Breast epithelium (tissue), 3 donors: Measurements from ENCODE around the gene SLAIN2.

Experiments
- POLR2A ChIP-seq: fragments of 450-650 bp; IDR thresholded peaks from one replicate; pipeline ENCODE4 v1.6.1; 2016; ENCODE audit warnings: antibody characterized with exemption, mild to moderate bottlenecking, moderate library complexity
- POLR2AphosphoS5 ChIP-seq, 3 donors: sonication (generic); formaldehyde crosslinking; IDR thresholded peaks; one replicate each; pipeline ENCODE4 v1.6.1; 2017; ENCODE audit warnings: antibody characterized with exemption in 3 of 3
- TF ChIP-seq, protein P1 (sequence below), 3 donors: fragments of 450-650 bp; IDR thresholded peaks; one replicate each; pipeline ENCODE4 v1.5.1; 2016 to 2017; ENCODE audit warnings: antibody characterized with exemption in 3 of 3, mild to moderate bottlenecking in 3 of 3, moderate library complexity in 3 of 3

DNA sequence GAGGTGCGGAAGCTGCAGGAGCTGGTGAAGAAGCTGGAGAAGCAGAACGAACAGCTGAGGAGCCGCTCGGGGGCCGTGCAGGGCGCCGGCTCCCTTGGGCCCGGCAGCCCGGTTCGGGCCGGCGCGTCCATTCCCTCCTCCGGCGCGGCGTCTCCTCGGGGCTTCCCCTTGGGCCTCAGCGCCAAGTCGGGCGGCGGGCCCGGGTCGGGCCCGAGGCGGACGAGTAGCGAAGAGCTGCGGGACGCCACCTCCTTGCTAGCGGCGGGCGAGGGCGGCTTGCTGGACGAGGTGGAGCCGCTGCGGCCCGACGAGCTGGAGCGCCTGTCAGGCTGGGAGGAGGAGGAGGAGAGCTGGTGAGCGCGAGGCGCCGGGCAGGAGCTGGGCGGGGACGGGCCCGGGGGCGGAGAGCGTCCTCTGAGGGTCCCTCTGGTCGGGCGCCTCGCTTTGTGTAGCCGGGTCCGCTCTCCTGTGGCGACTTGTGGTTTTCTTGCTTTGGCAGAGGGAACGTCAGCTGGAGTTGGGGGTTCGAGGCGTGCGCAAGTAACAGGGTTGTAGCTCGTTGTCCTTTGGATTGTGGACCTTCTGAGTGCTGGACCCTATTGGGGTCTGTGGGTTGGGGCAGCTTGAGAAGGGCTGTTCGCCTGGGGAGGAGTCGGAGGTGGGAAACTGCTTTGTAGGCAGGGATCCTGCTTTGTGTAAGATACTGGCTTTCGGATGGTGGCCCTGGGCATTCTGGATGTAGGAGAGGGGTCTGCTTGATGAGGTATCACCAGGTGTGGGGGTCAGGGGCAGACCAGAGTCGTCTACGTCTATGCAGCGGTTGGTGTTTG, 662 bp downstream of the SLAIN2 start:
- TF ChIP-seq, protein P1, sequence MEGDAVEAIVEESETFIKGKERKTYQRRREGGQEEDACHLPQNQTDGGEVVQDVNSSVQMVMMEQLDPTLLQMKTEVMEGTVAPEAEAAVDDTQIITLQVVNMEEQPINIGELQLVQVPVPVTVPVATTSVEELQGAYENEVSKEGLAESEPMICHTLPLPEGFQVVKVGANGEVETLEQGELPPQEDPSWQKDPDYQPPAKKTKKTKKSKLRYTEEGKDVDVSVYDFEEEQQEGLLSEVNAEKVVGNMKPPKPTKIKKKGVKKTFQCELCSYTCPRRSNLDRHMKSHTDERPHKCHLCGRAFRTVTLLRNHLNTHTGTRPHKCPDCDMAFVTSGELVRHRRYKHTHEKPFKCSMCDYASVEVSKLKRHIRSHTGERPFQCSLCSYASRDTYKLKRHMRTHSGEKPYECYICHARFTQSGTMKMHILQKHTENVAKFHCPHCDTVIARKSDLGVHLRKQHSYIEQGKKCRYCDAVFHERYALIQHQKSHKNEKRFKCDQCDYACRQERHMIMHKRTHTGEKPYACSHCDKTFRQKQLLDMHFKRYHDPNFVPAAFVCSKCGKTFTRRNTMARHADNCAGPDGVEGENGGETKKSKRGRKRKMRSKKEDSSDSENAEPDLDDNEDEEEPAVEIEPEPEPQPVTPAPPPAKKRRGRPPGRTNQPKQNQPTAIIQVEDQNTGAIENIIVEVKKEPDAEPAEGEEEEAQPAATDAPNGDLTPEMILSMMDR (IDR thresholded peaks at IDR 0.05): no peak
- TF ChIP-seq POLR2AphosphoS5 (IDR thresholded peaks at IDR 0.05): peak in 1 of 3 donors; percentile 10
- TF ChIP-seq POLR2A: no peak
